ENCODE data around the gene ZNF32.

ZNF32 gene, protein sequence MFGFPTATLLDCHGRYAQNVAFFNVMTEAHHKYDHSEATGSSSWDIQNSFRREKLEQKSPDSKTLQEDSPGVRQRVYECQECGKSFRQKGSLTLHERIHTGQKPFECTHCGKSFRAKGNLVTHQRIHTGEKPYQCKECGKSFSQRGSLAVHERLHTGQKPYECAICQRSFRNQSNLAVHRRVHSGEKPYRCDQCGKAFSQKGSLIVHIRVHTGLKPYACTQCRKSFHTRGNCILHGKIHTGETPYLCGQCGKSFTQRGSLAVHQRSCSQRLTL

DNA sequence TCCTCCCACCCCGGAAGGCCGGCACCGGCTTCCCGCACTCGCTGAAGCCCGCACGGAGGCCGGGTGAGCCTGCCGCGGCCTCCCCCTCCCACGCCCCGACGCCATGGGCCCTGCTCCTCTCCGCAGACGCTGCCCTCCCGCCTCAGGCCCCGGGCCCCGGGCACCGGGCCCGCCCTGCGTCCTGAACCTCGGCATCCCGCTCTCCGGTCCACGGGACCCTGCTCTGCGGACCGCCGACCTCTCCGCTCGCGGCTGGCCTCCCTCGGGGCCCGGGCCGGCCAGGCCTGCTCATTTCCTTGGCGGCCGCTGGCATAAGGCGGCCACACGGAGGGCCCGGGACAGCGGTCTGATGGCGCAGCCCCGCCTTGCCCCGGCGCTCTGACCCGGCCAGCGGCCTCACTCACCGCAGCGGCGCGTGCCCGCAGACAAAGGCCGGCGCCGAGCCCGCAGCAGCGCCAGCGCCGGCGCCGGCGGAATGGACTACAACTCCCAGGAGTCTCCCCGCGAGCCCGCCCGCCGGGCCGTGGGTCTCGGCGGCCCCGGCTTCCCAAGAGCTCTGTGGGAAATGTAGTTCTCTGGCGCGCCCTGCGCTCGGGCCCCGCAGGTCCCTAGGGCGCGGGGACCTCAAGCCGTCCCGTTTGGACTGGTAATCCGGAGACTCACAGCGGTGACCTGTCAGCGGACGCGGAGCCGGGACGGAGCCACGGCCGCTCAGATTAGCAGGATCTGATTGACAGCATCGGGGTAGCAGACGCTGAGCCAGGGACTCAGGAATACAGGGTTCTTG is at the start of gene ZNF32:
Gene ZNF32 (minus strand): TSS at position 484 of the 787 bp plus-strand sequence. CDS start 2,748 bp downstream, outside the sequence.
- peak; percentile 34 to 67 for DNase-seq (ENCODE audit: extremely low read depth in 1 of 2, low read depth in 1 of 2)

- no peak for DNase-seq (ENCODE audit: extremely low read depth in 1 of 2, low read depth in 1 of 2)
Measured at GRCh38 chr10:43698156-43698555, 49.5 kb upstream of the ZNF32 start.

- no peak for DNase-seq (ENCODE audit: extremely low read depth in 1 of 2, low read depth in 1 of 2)
Measured at GRCh38 chr10:43696909-43697483, 48.3 kb upstream of the ZNF32 start.

GRCh38 chr10:43695730-43696129 is 47.0 kb upstream of the ZNF32 start:
- DNase-seq (ENCODE audit: extremely low read depth in 1 of 2, low read depth in 1 of 2): no peak

GRCh38 chr10:43695321-43695720 is 46.6 kb upstream of the ZNF32 start:
- DNase-seq (ENCODE audit: extremely low read depth in 1 of 2, low read depth in 1 of 2): no peak

GRCh38 chr10:43694526-43694925 is 45.8 kb upstream of the ZNF32 start:
- DNase-seq (ENCODE audit: extremely low read depth in 1 of 2, low read depth in 1 of 2): no peak

DNA sequence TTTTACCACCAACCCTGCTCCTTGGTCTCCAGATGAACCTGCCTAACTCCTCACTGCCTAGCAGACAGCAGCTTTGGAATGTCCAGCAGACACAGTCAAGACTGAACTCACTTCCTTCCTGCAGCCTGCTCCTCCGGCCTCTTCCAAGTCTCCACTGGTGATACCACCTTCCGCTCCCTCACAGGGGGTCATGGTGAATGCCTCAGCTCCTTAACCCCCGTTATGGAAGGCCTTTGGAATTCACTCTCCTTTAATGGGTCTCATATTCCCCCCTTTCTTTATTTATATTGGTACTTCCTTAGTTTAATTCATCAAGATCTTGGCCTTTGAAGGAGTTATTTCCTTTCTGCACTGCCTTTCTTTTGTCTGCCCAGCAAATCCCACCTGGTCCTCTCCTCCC is 44.9 kb upstream of the ZNF32 start:
- no peak for DNase-seq (ENCODE audit: extremely low read depth in 1 of 2, low read depth in 1 of 2)

- DNase-seq (ENCODE audit: extremely low read depth in 1 of 2, low read depth in 1 of 2): no peak
Measured at GRCh38 chr10:43692051-43692825, 43.6 kb upstream of the ZNF32 start.

DNA sequence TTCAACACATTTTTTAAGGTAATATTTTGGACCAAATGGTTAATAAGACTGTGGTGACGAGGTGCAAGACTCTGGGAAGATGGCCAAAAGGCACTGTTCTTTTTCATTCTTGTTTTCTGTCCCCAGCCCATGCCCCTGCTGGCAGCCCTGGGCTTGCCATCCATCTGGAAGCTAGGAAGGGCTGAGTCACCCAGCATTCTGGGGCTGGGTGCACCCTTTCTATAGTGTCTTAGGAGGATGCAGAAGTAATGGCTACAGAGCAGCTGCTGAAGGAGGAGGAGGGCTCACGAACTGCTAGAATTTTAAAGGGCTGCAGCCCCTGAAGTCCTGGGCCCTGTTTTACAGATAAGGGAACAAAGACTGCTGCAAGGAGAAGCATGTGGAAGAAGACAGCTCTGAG is 42.8 kb upstream of the ZNF32 start:
- DNase-seq (ENCODE audit: extremely low read depth in 1 of 2, low read depth in 1 of 2): no peak

DNA sequence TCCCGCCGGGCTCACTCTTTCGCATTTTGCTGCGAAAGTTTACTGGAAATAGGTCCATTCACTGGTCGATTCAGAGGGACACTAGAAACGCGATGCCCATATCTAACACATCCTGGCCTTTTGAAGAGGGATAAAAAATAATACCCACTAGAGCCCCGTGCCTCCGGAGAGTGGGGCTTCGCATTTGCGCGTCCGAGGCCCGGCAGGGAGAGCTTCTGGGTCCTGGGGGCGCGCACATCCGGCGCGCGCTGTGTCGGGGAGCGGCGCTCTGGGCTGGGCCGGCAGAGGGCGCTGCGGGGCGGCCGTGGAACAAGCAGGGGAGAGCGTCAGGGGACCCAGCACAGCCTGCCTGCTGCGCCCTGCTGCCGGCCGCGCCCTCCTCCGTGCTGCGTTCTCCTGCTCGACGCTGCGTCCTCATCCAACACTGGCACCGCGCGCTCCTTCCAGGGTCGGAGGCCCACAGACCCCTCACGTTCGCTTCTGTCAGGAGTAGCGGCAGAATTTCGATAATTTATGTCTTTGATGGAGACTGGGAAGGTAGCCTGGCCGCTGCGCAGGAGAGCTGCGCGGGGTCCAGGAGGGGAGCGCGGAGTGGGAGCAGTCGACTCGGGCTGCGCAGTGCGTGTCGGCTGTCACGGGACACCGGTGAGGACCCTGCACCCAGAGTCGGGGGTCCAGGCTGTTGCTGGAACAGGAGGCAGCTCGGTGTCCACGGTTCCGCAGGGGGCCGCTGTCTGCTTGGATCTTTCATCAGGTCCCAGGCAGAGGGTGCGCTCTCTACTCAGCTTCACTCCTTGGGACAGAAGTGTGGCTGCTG is 41.5 kb upstream of the ZNF32 start:
- peak; percentile 33 to 79 for DNase-seq (ENCODE audit: extremely low read depth in 1 of 2, low read depth in 1 of 2)

- no peak for DNase-seq (ENCODE audit: extremely low read depth in 1 of 2, low read depth in 1 of 2)
Measured at GRCh38 chr10:43689618-43689954, 40.9 kb upstream of the ZNF32 start.

GRCh38 chr10:43689007-43689491 is 40.4 kb upstream of the ZNF32 start:
- no peak for DNase-seq (ENCODE audit: extremely low read depth in 1 of 2, low read depth in 1 of 2)

GRCh38 chr10:43688348-43688892 is 39.7 kb upstream of the ZNF32 start:
- no peak for DNase-seq (ENCODE audit: extremely low read depth in 1 of 2, low read depth in 1 of 2)

GRCh38 chr10:43687373-43687772 is 38.7 kb upstream of the ZNF32 start:
- no peak for DNase-seq (ENCODE audit: extremely low read depth in 1 of 2, low read depth in 1 of 2)

DNA sequence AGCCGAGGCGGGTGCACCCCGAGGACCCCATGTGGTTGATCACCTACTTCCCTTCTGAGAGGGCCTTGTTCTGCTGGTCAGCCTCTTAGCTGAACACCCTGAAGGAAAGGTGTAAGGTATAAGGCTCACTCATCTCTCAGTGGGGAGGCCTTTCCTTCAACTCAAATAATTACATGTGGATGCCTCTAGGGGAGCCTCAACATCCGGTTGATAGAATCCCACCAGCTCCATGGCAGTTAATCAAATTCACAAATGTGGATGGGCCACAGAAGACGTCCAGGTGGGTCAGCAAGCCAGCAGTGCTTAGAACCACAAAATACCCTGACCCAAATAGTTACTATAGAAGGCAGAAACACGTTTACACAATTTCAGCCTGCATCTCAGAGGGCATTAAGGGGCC is 37.7 kb upstream of the ZNF32 start:
- DNase-seq (ENCODE audit: extremely low read depth in 1 of 2, low read depth in 1 of 2): no peak

DNA sequence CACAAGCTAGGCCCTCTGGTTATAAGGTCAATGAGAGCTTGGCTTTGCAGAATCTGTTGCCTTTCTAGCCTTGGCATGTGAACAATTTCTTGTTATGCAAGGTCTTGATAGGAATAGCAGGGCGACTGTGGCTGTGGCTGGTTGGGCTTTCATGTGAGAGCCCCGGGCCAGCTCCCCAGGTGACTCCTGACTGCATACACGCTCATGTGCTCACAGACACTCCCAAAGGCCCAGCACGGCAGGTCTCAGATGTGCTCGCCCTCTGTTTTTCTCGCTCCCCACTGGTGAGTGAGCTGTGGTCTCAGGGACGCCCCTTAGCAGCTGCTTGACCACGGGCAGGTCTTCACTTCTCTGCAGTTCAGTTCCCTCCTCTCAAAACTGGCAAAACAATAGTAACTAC is 37.1 kb upstream of the ZNF32 start:
- no peak for DNase-seq (ENCODE audit: extremely low read depth in 1 of 2, low read depth in 1 of 2)

GRCh38 chr10:43684292-43684559 is 35.5 kb upstream of the ZNF32 start:
- no peak for DNase-seq (ENCODE audit: extremely low read depth in 1 of 2, low read depth in 1 of 2)

- no peak for DNase-seq (ENCODE audit: extremely low read depth in 1 of 2, low read depth in 1 of 2)
Measured at GRCh38 chr10:43683451-43684291, 35.0 kb upstream of the ZNF32 start.

DNA sequence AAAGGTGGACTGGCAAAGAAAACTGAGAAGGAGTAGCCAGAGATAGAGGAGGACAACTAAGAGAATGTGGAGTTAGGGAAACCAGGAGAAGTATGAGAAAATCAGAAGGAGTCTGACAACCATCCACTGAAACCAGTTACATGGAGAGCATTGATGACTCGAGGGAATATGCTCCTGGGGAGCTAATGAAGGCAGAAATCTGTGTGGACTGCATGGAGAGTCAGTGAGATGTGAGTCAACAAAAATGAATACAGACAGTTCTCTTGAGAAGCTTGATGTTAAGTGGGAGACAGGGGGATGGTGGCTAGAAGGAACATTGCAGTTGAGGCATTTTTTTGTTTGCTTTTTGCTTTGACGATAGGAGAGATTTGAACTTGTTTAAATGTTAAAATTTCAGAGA is 34.3 kb upstream of the ZNF32 start:
- no peak for DNase-seq (ENCODE audit: extremely low read depth in 1 of 2, low read depth in 1 of 2)
